HepG2 (cell line): ENCODE results near the gene RYR2. TPM values are rescaled to one million over a fixed set of nuclear protein-coding genes. Genes with fewer than 3 reads are reported as not detected.

Experiments
- ATAC-seq: fragments of 200-7000 bp; cut with Tn5 transposase; 3 replicates; pipeline ENCODE4 v1.9.1; 2020; ENCODE audit warnings: mild to moderate bottlenecking, moderate library complexity
- BruUV-seq: library from RNA; stranded (reverse); fragments of 400-500 nt; replicated peaks from 2 replicates; lab custom pipeline; 2021; lab: Mats Ljungman, UMichigan
- CTCF ChIA-PET: fragments of 300-600 bp; formaldehyde crosslinking; extraction: SDS; loops from one replicate; lab custom pipeline; 2021; ENCODE audit warnings: low total read pairs, inconsistent platforms, low intra/inter-chr PET ratio; lab: Yijun Ruan, JAX
- POLR2A ChIA-PET: fragments of 350-600 bp; sonication (Branson Sonifier 250); formaldehyde crosslinking; loops from one replicate; lab custom pipeline; 2020; ENCODE audit warnings: antibody characterized with exemption, inconsistent platforms; lab: Yijun Ruan, JAX
- DNase-seq: peaks from one replicate; pipeline ENCODE4 v3.0.0-alpha.2; 2015; ENCODE audit warnings: low spot score
- FAIRE-seq: peaks from 3 replicates; lab custom pipeline; 2011; peaks lifted over from hg19 to GRCh38; lab: Jason Lieb, UNC
- H2AFZ ChIP-seq: one replicate; pipeline ENCODE4 v1.6.1; 2011; ENCODE audit warnings: low read length, inconsistent platforms
- H3K27ac ChIP-seq: fragments of 300-600 bp; 3 replicates; pipeline ENCODE4 v1.8.0; 2011; ENCODE audit warnings: mixed run types, mild to moderate bottlenecking, mixed read lengths, low read length, inconsistent platforms; ENCODE audit not compliant: insufficient read depth; ENCODE audit errors: extremely low read length
- H3K27me3 ChIP-seq, 2 experiments: fragments of 200-600 bp in 1 of 2; 2 replicates in 1 of 2; 3 replicates in 1 of 2; pipeline versions ENCODE4 v1.6.0 to v1.8.0; 2011; ENCODE audit warnings: low read length in 2 of 2, mild to moderate bottlenecking in 2 of 2, moderate library complexity in 2 of 2, inconsistent platforms in 1 of 2; ENCODE audit not compliant: insufficient read depth in 2 of 2, control insufficient read depth in 1 of 2
- H3K36me3 ChIP-seq, 2 experiments: fragments of 200-600 bp in 1 of 2; replicated peaks in 1 of 2; 2 replicates in 1 of 2; 3 replicates in 1 of 2; pipeline versions ENCODE4 v1.5.1 to v1.8.0; 2011; ENCODE audit warnings: low read length in 2 of 2, inconsistent platforms in 1 of 2; ENCODE audit not compliant: insufficient read depth in 2 of 2, control insufficient read depth in 1 of 2
- H3K4me1 ChIP-seq: 2 replicates; pipeline ENCODE4 v1.5.1; 2012; ENCODE audit warnings: low read length, inconsistent platforms; ENCODE audit not compliant: insufficient read depth
- H3K4me2 ChIP-seq: 2 replicates; pipeline ENCODE4 v1.6.0; 2011; ENCODE audit warnings: low read depth, low read length, inconsistent platforms
- H3K4me3 ChIP-seq, 3 experiments: fragments of 200-600 bp in 1 of 3; sonication (generic), shearing (Covaris generic) in 1 of 3; replicated peaks in 1 of 3; 2 replicates each; pipeline ENCODE4 v1.5.1; 2011 to 2016; ENCODE audit warnings: low read length in 3 of 3, inconsistent platforms in 2 of 3, low read depth in 2 of 3, mild to moderate bottlenecking in 2 of 3, control low read depth in 1 of 3, mixed read lengths in 1 of 3; ENCODE audit not compliant: insufficient read depth in 1 of 3
- H3K79me2 ChIP-seq: one replicate; pipeline ENCODE4 v1.6.1; 2011; ENCODE audit warnings: low read length, inconsistent platforms; ENCODE audit not compliant: insufficient read depth
- H3K9ac ChIP-seq: 2 replicates; pipeline ENCODE4 v1.6.0; 2011; ENCODE audit warnings: mild to moderate bottlenecking, low read depth, low read length, inconsistent platforms; ENCODE audit not compliant: insufficient read depth
- H3K9me3 ChIP-seq: 2 replicates; pipeline ENCODE4 v1.5.1; 2012; ENCODE audit warnings: mild to moderate bottlenecking, low read length
- H4K20me1 ChIP-seq: 2 replicates; pipeline ENCODE4 v1.6.0; 2011; ENCODE audit warnings: inconsistent platforms, mild to moderate bottlenecking, low read length, moderate library complexity; ENCODE audit not compliant: insufficient read depth
- ARID3A ChIP-seq: IDR thresholded peaks from 2 replicates; pipeline ENCODE4 v1.6.1; 2012; ENCODE audit warnings: low read depth, low read length, improper control_type of control experiment
- ELF1 ChIP-seq: sonication (generic); formaldehyde crosslinking; IDR thresholded peaks from 2 replicates; pipeline ENCODE4 v1.4.0; 2020; ENCODE audit warnings: missing genetic modification reagents
- HOXA5 ChIP-seq: sonication (generic); formaldehyde crosslinking; IDR thresholded peaks from 2 replicates; pipeline ENCODE4 v1.4.0; 2020; ENCODE audit warnings: missing genetic modification reagents
- IRF2 ChIP-seq: IDR thresholded peaks from 2 replicates; pipeline ENCODE4 v1.6.1; 2018; ENCODE audit warnings: missing genetic modification reagents, missing compliant biosample characterization
- THAP11 ChIP-seq: IDR thresholded peaks from 2 replicates; pipeline ENCODE4 v1.6.1; 2016; ENCODE audit warnings: missing biosample characterization, missing genetic modification reagents
- THAP7 ChIP-seq: sonication (generic); formaldehyde crosslinking; IDR thresholded peaks from 2 replicates; pipeline ENCODE4 v1.8.1; 2023; ENCODE audit warnings: mild to moderate bottlenecking, missing genetic modification reagents
- ZNF274 ChIP-seq: sonication (generic); formaldehyde crosslinking; IDR thresholded peaks from 2 replicates; pipeline ENCODE4 v1.5.1; 2020; ENCODE audit warnings: mild to moderate bottlenecking, missing genetic modification reagents
- ZNF513 ChIP-seq: sonication (generic); formaldehyde crosslinking; conservative IDR thresholded peaks from 2 replicates; pipeline ENCODE4 v1.5.0; 2020; ENCODE audit warnings: missing genetic modification reagents
- WGBS: methylation state at CpG from one replicate; pipeline ENCODE4 v1.1.6; 2017; ENCODE audit warnings: low lambda C conversion rate; 5-methylcytosine and 5-hydroxymethylcytosine counted together
- in situ Hi-C: cut with HindIII; loops from 2 replicates; pipeline ENCODE4 v1.10.0; 2017; ENCODE audit warnings: low pct_unique_long_range_greater_than_20kb; ENCODE audit not compliant: extremely low pct_ligation_motif_present
- intact Hi-C: fragments of 100-400 bp; cut with micrococcal nuclease; formaldehyde crosslinking; loops from one replicate; pipeline ENCODE4 v1.10.0; 2022; ENCODE audit not compliant: unreplicated experiment
- polyA plus RNA-seq, 8 experiments: library from polyadenylated mRNA; depleted of rRNA in 3 of 8; stranded (reverse) in 7 of 8; unstranded in 1 of 8; fragments of >200 nt; fragmentation: Illumina TruSeq in 4 of 8; extraction: Trizol in 4 of 8; gene quantifications; 2 replicates each; pipeline versions ENCODE4 v1.2.1 to v1.2.3, GENCODE V29; 2011 to 2016; ENCODE audit warnings: low read depth in 4 of 8, missing spikeins in 1 of 8, mixed read lengths in 1 of 8; ENCODE audit not compliant: insufficient read depth in 1 of 8
- total RNA-seq, 5 experiments: library from RNA; depleted of rRNA; stranded (reverse); fragments of >200 nt; fragmentation: Illumina TruSeq; extraction: Trizol; gene quantifications; 2 replicates each; pipeline ENCODE4 v1.2.3, GENCODE V29; 2016; ENCODE audit warnings: low read depth in 1 of 5
- TF ChIP-seq, protein P1 (sequence below): sonication (generic); formaldehyde crosslinking; IDR thresholded peaks from 2 replicates; pipeline ENCODE4 v1.4.0; 2020; ENCODE audit warnings: missing genetic modification reagents, mild to moderate bottlenecking, borderline replicate concordance
- TF ChIP-seq, protein P2 (sequence below): sonication (generic); formaldehyde crosslinking; IDR thresholded peaks from 2 replicates; pipeline ENCODE4 v1.5.1; 2020; ENCODE audit warnings: missing genetic modification reagents, mild to moderate bottlenecking, borderline replicate concordance

Gene RYR2
- total and polyA plus RNA-seq, 2 of the 13 experiments (the other 11 are each of a cell fraction or from before 2014, with no cell fraction given) = not detected

- POLR2A ChIA-PET = no interaction called here
- Histone ChIP-seq H4K20me1 (no peaks in the 10 kb centered on the region), H3K27me3 (no peaks in the 10 kb centered on the region), H2AFZ (no peak overlapping the region), H3K4me3 (no peak overlapping the region), H3K4me2 (no peak overlapping the region), H3K9me3 (peaks cover 31% of the 10 kb centered on the region), H3K9ac (no peak overlapping the region), H3K36me3 (no peaks in the 10 kb centered on the region), H3K27ac (no peak overlapping the region), H3K4me1 (no peaks in the 10 kb centered on the region), H3K79me2 (no peaks in the 10 kb centered on the region)
- 0% methylated on average over 1 of the region's 2 CpGs for WGBS
- in situ Hi-C loops = no loop called here
- CTCF ChIA-PET = no interaction called here
- intact Hi-C loops = no loop called here
- DNase-seq = no peak
- no peak for ATAC-seq
- no peak for FAIRE-seq
- BruUV-seq = no TSS peak
- TF ChIP-seq, protein P1, sequence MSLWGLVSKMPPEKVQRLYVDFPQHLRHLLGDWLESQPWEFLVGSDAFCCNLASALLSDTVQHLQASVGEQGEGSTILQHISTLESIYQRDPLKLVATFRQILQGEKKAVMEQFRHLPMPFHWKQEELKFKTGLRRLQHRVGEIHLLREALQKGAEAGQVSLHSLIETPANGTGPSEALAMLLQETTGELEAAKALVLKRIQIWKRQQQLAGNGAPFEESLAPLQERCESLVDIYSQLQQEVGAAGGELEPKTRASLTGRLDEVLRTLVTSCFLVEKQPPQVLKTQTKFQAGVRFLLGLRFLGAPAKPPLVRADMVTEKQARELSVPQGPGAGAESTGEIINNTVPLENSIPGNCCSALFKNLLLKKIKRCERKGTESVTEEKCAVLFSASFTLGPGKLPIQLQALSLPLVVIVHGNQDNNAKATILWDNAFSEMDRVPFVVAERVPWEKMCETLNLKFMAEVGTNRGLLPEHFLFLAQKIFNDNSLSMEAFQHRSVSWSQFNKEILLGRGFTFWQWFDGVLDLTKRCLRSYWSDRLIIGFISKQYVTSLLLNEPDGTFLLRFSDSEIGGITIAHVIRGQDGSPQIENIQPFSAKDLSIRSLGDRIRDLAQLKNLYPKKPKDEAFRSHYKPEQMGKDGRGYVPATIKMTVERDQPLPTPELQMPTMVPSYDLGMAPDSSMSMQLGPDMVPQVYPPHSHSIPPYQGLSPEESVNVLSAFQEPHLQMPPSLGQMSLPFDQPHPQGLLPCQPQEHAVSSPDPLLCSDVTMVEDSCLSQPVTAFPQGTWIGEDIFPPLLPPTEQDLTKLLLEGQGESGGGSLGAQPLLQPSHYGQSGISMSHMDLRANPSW (CRISPR knock-in tag) = no peak
- TF ChIP-seq THAP7 (CRISPR knock-in tag) = no peak
- TF ChIP-seq, protein P2, sequence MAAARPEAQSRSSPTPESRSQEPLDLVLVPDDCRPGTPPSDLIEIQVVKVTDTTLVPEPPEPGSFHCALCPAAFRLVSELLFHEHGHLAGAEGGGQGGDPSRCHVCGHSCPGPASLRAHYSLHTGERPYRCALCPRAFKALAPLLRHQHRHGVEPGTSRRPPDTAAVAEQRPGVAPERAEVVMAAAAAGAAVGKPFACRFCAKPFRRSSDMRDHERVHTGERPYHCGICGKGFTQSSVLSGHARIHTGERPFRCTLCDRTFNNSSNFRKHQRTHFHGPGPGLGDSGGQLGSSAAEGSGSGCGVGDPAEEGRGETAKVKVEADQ = no peak
- no peak for TF ChIP-seq HOXA5 (CRISPR knock-in tag)
- no peak for TF ChIP-seq ARID3A
- TF ChIP-seq ELF1 (CRISPR knock-in tag) = no peak
- no peak for TF ChIP-seq ZNF274 (CRISPR knock-in tag)
- TF ChIP-seq ZNF513 (CRISPR knock-in tag) = no peak
- no peak for TF ChIP-seq IRF2 (CRISPR knock-in tag)
- TF ChIP-seq THAP11 (CRISPR knock-in tag) = no peak
These were observed 538.7 kb downstream of the RYR2 start for GRCh38 chr1:237580726-237581125.
